GM19351 (cell line): ENCODE results near the gene CDK10.
"Not testable (repeated sequence)": the region's sequence is repeated elsewhere in the genome, so short reads cannot be mapped to it uniquely, and the experiment has no call there.

ENCODE experiments used
- ATAC-seq: cut with Tn5 transposase; IDR thresholded peaks from one replicate; pipeline ENCODE4 v1.9.1; 2021; ENCODE audit warnings: mild to moderate bottlenecking, moderate library complexity; ENCODE audit not compliant: unreplicated experiment

The CDK10 gene, protein sequence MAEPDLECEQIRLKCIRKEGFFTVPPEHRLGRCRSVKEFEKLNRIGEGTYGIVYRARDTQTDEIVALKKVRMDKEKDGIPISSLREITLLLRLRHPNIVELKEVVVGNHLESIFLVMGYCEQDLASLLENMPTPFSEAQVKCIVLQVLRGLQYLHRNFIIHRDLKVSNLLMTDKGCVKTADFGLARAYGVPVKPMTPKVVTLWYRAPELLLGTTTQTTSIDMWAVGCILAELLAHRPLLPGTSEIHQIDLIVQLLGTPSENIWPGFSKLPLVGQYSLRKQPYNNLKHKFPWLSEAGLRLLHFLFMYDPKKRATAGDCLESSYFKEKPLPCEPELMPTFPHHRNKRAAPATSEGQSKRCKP

DNA sequence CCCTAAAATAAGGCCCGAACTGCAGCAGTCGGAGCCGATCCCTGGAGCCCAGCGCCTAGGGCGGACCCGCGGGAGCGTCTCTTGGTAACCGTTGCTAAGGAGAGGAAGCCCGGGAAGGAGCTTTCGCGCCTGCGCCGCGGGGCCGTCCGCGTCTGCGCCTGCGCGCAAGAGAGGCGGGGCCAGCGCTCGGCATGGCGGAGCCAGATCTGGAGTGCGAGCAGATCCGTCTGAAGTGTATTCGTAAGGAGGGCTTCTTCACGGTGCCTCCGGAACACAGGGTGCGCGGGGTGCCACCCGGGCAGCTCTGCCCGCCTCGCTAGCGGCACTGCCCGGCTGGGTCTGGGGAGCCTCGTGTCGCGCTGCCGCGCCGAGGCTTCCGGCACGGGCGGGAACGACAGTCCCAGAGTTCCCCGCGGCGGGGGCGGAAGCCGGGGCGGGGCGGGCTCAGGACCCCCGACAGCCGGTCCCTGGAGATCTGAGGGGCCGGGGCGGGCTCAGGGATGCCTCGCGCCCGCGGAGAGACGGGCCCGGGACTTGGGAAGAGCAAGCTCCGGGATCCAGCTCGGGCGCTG lies at the start of gene CDK10:
CDK10 (plus strand) TSS at position 170 of the 572 bp plus-strand sequence; CDS start at position 192, 22 bp downstream.
- peak; percentile 81 for ATAC-seq

DNA sequence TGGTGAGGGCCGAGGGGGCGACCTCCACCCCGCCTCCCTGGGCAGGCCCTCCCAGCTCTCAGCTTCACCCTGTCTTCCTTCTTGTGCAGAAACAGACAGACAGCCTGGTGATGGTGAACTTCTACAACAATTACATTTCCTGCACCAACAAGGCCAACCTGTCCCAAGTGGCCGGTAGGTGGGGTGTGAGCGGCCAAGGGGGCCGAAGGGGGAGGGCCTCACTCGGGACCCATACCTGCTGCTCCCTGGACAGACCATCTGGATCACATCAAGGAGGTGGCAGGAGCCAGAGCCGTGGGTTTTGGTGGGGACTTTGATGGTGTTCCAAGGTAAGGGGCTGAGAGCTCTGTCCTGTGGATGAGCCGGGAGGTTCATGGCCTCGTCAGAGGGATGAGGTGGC lies 49.1 kb upstream of the CDK10 start:
- ATAC-seq, result no peak

DNA sequence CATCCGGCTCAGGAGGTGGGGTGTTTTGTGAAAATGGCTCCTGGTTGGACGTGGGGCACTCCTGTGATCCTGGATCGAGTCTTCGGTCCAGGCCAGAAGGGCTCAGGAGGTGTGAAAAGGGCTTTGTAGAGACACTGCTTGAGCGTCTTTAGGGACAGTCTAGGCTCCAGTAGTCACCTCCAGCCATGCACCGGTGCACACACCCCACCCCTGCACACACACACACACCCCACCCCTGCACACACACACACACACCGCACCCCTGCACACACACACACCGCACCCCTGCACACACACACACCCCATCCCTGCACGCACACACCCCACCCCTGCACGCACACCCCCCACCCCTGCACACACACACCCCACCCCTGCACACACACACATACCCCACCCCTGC lies 48.0 kb upstream of the CDK10 start:
- ATAC-seq, result no peak

DNA sequence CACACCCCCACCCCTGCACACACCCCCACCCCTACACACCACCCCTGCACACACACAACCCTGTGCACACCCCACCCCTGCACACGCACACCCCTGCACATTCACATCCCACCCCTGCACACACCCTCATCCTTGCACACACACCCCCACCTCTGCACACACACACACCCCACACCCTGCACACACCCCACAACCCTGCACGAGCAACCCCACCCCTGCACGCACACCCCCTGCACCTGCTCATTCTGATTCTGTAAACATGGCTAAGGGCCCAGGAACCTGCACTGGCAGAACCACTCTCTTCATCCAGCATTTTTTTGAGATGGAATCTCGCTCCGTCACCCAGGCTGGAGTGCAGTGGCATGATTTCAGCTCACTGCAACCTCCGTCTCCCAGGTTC lies 47.1 kb upstream of the CDK10 start:
- ATAC-seq, result no peak

DNA sequence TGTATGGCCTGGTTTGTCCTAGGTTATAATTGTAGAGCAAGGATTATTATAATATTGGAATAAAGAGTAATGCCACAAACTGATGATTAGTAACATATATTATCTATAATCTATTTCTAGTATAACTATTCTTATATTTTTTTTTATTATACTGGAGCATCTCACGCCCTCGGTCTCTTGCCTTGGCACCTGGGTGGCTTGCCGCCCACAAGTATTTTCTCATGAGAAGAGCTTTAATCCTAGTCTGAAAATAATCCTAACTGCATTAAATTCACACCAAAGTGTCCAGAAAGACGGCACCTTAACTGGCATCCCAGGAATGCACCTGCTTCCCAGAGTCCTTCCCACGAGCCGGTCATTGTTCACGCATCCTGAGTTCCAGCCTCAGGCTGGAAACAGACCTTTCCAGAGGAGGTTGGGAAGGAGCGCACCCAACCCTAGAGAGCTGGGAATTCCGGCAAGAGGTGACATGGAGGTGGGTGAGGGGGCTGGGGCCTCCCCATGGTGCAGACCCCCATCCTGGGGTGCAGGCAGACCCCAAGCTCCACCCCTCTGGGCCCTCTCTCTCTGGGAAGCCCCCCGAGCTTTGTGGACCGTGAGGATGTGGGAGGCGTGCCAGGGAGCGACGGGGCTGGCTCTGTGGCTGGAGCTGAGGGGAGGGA lies 44.9 kb upstream of the CDK10 start:
- no peak for ATAC-seq

DNA sequence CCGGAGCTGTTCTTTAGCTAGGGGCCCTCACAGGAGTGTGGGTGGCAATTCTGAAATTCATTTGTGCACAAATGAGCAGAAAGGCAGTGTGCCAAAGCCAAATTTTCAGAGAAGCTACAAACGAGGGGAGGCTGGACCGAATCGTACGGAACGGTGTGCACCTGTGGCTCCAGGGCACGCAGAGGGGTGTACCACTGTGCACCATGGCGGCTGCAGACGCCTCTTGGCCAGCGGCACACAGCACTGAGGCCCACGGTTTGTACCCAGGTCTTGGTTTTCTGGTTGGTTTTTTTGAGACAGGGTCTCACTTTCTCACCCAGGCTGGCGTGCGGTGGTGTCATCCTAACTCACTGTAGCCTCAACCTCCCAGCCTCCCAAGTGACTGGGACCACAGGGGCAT lies 43.9 kb upstream of the CDK10 start:
- no peak for ATAC-seq

DNA sequence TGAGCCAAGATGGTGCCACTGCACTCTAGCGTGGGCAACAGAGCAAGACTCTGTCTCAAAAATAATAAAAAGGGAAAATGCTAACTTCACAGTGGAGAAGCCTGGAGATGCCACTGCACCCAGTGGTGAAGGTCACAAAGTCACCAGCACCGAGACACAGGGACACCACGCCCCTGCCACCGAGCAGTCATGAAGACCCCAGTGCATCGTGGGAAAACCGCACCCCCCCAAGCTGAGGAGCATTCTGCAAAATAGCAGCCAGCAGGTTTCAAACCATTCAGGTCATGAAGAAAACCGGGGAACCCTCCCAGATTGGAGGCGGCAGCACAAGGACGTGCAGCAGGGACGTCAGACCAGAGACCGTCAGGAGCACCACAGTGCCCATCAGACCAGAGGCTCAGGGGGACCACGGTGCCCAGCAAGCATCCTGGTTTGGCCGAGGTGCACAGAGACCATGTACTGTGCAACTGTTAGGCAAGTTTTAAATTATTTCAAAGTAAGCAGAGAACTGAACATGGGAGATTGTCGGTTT lies 42.7 kb upstream of the CDK10 start:
- no peak for ATAC-seq

DNA sequence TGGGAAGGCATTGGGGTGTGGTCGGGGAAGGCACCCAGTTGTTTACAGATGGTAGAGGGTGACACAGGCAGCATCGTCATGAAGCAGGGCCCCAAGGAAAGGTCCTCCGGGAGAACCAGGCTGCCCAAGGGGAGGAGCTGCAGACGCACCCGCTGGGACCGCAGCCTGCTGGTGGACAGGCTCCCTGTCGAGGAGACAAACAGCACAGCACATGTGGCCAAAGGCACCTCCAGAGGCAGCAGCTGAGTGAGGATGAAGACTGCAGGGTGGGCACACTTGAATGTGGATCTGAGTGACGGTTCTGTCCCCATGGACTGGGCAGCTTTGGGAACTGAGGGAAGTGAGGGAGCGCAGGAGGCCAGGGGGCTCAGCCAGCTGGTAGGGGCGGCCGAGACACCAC lies 41.4 kb upstream of the CDK10 start:
- no peak for ATAC-seq

DNA sequence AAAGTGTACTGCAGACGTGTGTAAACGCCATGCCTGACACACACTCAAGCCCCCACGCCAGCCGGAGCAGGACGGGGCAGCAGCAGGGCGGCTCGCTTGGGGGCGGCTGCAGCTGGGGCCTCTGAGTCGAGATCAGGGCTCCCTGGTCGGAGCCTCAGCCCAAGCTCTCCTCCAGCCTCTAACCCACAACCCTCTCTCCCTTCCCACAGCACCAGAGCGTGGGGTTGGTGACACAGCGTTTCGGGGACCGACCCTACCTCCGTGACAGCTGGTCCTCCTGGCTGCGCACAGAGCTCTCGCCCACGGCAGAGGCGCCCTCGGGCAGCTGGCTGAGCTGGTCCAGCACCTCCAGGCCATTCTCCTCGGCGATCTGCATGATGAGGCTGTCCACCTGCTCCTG lies 40.2 kb upstream of the CDK10 start:
- no peak for ATAC-seq

DNA sequence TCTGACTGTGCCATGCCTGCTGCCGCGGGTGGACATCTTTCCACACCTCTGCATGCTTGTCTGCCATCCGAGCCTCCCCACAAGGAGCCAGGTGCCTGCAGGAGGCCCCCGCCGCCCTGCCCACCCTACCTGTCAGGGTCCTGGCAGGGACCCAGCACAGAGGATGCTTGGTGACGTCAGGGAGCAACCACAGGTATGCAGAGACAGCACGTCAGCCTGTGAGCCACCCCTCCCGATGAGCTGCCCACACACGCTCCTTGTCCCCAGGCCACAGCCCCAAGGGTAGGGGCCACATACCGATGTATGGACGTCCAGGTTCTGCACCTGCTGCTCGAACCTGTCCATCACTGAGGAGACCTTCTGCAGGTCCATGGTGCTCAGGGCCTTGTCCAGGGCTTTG lies 39.6 kb upstream of the CDK10 start:
- no peak for ATAC-seq

DNA sequence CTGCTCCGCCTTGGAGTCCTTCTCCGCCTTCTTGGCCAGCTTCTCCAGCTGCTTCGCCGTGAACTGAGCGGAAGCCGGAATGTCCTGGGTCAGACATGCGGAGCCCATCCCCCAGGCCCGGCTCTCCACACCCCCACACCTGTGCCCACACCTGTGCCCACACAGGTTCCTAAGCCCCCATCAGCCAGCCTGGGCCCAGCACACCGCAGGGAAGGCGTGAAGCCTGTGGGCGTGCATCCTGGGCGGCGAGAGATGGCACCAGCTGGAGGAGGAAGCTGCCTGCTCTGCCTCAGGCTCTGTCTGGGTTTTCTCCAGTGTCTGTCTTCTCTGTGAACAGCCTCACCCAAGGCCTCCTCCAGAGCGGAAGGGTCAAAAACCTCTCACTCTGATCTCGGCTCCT lies 34.9 kb upstream of the CDK10 start:
- ATAC-seq, result no peak

DNA sequence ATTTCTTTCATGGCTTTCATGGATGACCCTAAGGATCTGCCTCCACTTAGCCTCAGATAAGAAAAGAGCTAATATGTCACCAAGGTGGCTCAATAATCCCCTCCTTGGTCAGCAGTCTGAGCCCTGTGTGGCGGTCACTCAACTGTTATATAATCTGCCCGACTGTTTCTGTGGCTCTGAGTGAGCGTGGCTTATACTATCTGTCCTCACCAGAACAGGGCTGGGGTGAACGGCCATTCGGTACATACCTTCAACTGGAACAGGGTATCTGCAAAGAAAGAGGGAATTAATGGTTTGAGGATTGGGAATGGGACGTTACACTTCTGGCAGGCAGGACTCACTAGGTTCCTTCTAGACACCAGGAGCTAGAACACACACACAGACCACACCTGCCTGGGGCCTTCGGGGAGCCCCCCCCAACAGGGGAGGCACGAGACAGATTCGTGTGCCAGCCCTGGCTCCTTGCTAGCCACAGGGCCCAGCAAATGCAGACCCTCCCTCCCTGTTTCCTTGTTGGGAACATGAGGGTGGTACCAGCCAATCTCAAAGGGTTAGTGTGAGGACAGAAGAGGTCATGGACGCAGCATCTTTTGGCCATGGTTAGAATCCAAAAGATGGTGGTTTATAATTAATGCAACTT lies 32.7 kb upstream of the CDK10 start:
- ATAC-seq, result no peak

DNA sequence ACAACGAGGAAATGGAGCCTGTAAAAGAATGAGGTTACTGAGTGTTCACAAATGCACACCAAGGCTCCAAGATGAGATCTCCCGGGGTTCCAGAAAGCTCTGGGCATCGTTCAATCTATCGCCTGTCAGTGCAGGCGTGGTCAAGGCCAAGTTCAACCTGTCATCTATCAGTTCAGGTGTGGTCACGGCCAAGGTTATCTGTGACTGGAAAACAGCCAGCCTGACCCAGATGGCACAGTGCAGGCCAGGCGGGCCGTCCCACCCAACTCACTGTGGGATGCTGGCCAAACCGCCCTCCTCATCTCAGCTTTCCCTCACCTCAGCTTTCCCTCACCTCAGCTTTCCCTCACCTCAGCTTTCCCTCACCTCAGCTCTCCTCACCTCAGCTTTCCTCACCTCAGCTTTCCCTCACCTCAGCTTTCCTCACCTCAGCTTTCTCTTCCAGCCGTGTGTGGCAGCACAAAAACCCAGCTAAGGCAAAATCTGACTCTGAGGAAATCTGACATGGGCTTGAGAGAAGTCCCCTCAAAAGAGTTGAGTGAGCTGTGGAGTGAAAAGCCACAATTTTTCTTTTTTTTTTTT lies 31.3 kb upstream of the CDK10 start:
- ATAC-seq, result no peak

DNA sequence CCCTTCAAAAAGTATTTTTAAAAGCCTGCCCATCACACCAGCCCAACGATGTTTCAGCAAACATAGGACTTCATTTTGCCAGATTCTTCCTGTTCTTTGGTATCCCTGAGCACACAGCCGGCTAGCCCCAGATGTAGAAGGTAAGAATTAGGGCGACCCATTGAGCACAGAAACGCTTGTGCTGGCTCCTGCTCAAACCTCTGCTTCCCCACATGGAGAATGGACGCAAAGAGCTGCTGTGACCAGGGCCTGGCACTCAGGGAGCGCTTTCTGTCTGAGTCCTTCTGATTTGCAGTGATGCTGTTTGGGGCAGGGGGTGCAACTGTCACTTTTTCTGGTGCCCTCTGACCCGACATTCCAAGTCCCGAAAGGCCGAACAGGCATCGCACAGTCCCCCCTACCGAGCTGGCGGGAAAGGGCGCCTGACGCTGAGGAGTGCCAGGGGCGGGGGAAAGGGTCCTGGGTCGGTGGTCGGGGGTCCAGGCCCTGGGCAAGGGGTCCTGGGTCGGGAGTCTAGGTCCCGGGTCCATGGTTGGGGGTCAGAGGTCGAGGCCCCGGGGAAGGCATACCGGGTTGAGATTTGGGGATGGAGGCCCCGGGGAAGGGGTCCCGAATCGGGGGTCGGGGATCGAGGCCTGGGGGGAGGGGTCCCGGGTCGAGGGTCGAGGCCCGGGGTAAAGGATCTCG lies 29.9 kb upstream of the CDK10 start:
- ATAC-seq, result no peak

DNA sequence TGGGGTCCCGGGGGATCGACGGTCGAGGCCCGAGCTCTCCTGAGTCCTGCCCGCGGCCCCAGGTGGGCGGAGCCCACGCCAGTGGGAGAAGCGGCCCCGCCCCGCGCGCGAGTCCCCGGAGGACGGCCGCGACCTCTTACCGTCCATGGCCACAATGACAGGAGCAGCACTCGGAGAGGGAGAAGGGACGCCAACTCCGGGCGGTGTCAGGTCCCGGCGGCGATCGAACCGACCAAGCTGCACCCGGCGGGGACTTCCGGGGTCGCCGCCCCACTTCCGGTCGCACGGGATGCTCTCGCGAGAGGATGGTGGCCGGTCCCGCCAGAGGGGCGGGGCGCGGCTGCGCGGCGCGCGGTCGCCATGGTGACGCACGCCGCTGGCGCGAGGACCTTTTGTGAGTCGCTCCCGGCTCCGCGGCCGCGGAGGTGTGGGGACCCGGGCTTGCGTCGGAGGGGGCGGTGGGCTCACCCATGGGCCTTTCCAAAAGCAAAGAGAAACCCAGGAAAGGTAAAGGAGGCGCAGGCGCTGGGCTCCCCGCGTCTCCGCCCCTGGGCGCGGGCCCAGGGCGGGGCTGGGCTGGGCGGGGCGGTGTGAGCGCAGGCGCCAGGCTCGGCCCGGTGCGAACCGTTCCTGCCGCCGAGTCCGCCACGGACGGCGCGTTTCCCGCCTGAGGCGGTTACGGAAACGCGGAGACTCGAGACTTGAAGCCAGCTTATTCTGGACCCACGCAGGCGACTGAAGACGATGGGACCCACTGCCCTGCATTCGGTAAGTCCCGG lies 28.9 kb upstream of the CDK10 start, which contains the start of the genes CHMP1A and SPATA33:
CHMP1A (minus strand) TSS at position 267 of the 779 bp plus-strand sequence; CDS start at position 147, 120 bp downstream.
SPATA33 (plus strand) TSS at position 395 of the 779 bp plus-strand sequence; CDS start at position 471, 76 bp downstream.
- peak; percentile 89 for ATAC-seq

DNA sequence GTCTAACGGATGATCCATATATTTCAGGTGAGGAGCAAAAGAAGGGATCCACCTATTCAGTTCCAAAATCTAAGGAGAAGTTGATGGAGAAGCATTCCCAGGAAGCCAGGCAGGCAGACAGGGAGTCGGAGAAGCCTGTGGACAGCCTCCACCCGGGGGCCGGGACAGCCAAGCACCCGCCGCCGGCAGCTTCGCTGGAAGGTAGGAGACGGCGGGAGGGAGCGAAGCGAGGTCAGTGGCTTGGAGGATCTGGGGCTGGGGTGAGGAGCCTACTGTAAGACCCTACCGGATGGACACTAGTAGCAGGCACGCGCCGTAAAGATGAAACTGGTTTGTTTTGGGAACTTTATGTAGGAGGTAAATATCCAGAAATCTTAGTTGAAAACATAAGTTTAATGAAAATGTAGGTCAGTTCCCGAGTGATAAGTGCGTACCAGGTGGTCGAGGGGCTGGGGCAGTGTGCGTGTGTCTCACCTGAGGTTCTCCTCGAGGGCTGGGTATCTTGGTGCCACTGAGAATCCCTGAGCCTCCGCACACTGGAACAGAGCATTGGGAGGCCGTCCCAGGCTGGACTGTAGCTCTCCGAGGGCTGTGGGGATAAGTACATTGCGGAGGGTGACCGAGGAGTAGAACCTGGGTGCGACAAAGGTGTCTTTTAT lies 28.1 kb upstream of the CDK10 start:
- ATAC-seq, result no peak

DNA sequence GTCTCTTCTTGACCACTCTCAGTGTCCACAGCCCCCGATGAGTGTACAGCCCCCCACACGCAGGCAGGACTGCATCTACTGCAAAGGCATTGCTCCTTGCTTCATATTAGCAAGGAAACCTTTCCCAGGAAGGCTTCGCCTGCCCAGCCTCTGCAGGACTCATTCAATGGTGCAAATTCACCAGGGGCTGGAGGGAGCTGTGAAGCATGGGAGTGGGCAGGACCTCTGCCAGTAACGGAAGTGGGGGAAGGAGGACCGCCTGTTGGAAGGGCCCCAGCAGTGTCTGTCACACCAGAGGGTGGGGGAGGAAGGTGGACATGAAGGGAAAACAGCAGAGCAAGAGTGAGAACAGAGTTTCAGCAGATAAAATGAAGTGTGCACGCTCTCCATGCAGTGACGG lies 26.3 kb upstream of the CDK10 start:
- no peak for ATAC-seq

DNA sequence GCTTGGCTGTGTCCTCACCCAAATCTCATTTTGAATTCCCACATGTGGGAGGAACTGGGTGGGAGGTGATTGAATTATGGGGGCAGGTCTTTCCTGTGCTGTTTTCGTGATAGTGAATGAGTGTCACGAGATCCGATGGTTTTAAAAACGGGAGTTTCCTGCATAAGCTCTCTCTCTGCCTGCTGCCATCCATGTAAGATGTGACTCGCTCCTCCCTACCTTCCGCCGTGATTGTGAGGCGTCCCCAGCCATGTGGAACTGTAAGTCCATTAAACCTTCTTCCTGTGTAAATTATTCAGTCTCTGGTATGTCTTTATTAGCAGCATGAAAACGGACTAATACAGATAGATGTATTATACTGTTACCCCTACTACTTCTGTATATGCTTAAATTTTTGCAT lies 25.3 kb upstream of the CDK10 start:
- ATAC-seq, result no peak

DNA sequence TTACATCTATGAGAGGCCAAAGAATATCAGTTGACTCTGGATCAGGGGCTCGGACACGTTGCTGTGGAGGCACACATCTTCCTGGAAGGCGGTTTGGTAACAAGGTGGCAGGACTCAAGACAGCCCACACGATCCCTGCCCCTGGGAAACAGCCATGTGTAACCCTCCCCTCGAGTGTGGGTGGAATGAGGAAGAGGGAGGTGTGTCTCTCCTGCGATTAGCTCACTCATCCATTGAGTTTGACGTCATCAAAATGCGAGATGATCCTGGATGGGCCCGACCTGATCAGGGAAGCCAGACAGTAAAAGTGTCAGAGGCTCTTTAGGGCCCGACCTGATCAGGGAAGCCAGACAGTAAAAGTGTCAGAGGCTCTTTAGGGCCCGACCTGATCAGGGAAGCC lies 22.3 kb upstream of the CDK10 start:
- ATAC-seq, result not testable (repeated sequence)
